Kidney epithelial cell (primary cell): Measurements from ENCODE around the gene FNDC11. TPM values are rescaled to one million over a fixed set of nuclear protein-coding genes. Genes with fewer than 3 reads are reported as not detected.
A peak's percentile ranks its signal among the peaks of the same experiment; 100 is the strongest.
"Not testable (repeated sequence)": the region's sequence is repeated elsewhere in the genome, so short reads cannot be mapped to it uniquely, and the experiment has no call there.

Experiments
- DNase-seq: peaks from one replicate; pipeline ENCODE4 v3.0.0-alpha.2; 2010; ENCODE audit warnings: low read depth
- H3K27me3 ChIP-seq: 2 replicates; pipeline ENCODE4 v1.6.0; 2011; ENCODE audit warnings: low read length; ENCODE audit not compliant: control insufficient read depth, insufficient read depth
- H3K36me3 ChIP-seq: 2 replicates; pipeline ENCODE4 v1.5.1; 2011; ENCODE audit warnings: low read length; ENCODE audit not compliant: control insufficient read depth, insufficient read depth
- H3K4me3 ChIP-seq: 2 replicates; pipeline ENCODE4 v1.5.1; 2011; ENCODE audit warnings: low read depth, mild to moderate bottlenecking, control low read depth, low read length
- CTCF ChIP-seq: IDR thresholded peaks from 2 replicates; pipeline ENCODE4 v1.5.1; 2011; ENCODE audit warnings: mild to moderate bottlenecking, moderate library complexity, low read length, control low read depth, inconsistent platforms; ENCODE audit not compliant: insufficient read depth, poor library complexity, severe bottlenecking
- total RNA-seq: library from RNA; depleted of rRNA; stranded (reverse); fragments of >200 nt; gene quantifications from 2 replicates; pipeline ENCODE4 v1.2.3, GENCODE V29; 2015

The FNDC11 gene
- total RNA-seq, 1 donor from 2014 or later: 1.1 TPM

- DNase-seq: no peak
- Histone ChIP-seq H3K27me3 (no peaks in the 10 kb centered on the region), H3K36me3 (no peaks in the 10 kb centered on the region), H3K4me3 (no peak overlapping the region)
- no peak for TF ChIP-seq CTCF
Observed at GRCh38 chr20:63568986-63569949, 15.3 kb downstream of the FNDC11 start.

GRCh38 chr20:63570281-63571086 lies 16.5 kb downstream of the FNDC11 start:
- TF ChIP-seq CTCF: no peak
- Histone ChIP-seq H3K36me3 (no peaks in the 10 kb centered on the region), H3K4me3 (no peak overlapping the region), H3K27me3 (no peaks in the 10 kb centered on the region)
- DNase-seq: no peak

GRCh38 chr20:63571087-63571478 lies 17.1 kb downstream of the FNDC11 start:
- not testable (repeated sequence) for H3K27me3 ChIP-seq

GRCh38 chr20:63572071-63572787 lies 18.3 kb downstream of the FNDC11 start:
- DNase-seq: no peak
- Histone ChIP-seq H3K36me3 (no peaks in the 10 kb centered on the region), H3K4me3 (no peak overlapping the region), H3K27me3 (peaks cover under 1% of the 10 kb centered on the region)
- no peak for TF ChIP-seq CTCF

More at GRCh38 chr20:63571087-63571478, 17.1 kb downstream of the FNDC11 start:
- not testable (repeated sequence) for H3K36me3 ChIP-seq, H3K4me3 ChIP-seq, DNase-seq

GRCh38 chr20:63572788-63573646 lies 19.1 kb downstream of the FNDC11 start:
- TF ChIP-seq CTCF: peak; percentile 15
- DNase-seq: no peak
- Histone ChIP-seq H3K36me3 (no peaks in the 10 kb centered on the region), H3K4me3 (peak overlapping the region; percentile 71), H3K27me3 (peaks cover 2% of the 10 kb centered on the region)
